ENCODE data around the gene LRBA. TPM values are rescaled to one million over a fixed set of nuclear protein-coding genes. Genes with fewer than 3 reads are reported as not detected.

The LRBA gene
- total and polyA plus RNA-seq, 9 of the 15 experiments (the other 6 are each of a cell fraction or from before 2014, with no cell fraction given) = 24.2 to 88.7 (median 59.7) TPM

- BruUV-seq (replicated peaks) = no TSS peak
- CTCF ChIA-PET (ENCODE audit: low intra/inter-chr PET ratio) = no interaction called here
Observed at GRCh38 chr4:150491132-150492049, 523.7 kb downstream of the LRBA start.

More at GRCh38 chr4:150491132-150492049, 523.7 kb downstream of the LRBA start:
- no peak overlapping the region for H3K27ac ChIP-seq (ENCODE audit: extremely low read depth, low read depth, low read length)
- 61% methylated on average over 3 of the region's 3 CpGs for WGBS (ENCODE audit: insufficient coverage, low coverage, missing lambda C conversion rate)
- no peak overlapping the region for H3K4me2 ChIP-seq (ENCODE audit: insufficient read depth, low read length)
- no peaks in the 10 kb centered on the region for H3K9me3 ChIP-seq (replicated peaks; ENCODE audit: control insufficient read depth, insufficient read depth, low read depth, low read length)
- no peak overlapping the region for H2AFZ ChIP-seq (ENCODE audit: low read depth, low read length)
- no peak overlapping the region for H3K4me3 ChIP-seq
- intact Hi-C loops (cut with micrococcal nuclease) (loop anchor here (5.0 kb wide), 1 partner anchor 101 kb away; no protein-coding TSS in a partner anchor), in situ Hi-C loops (cut with MboI) (no loop called here)
- DNase-seq (ENCODE audit: extremely low read depth in 1 of 4, low spot score in 3 of 4) (no peak), ATAC-seq (peak; percentile 66), FAIRE-seq (no peak)
- H3K9me1 ChIP-seq (ENCODE audit: control insufficient read depth, insufficient read depth, low read length) = no peaks in the 10 kb centered on the region
- TF ChIP-seq ATF3 (IDR thresholded peaks at IDR 0.05) (peak; percentile 66; the same call in 1 of the 2 replicates), ATF3 (CRISPR knock-in tag; conservative IDR thresholded peaks at IDR 0.05) (no peak), RBM17 (IDR thresholded peaks at IDR 0.05; ENCODE audit: borderline replicate concordance, low read depth, low read length) (no peak), DPF2 (IDR thresholded peaks at IDR 0.05) (no peak), YY1 (IDR thresholded peaks at IDR 0.05; ENCODE audit: borderline replicate concordance in 1 of 3, control insufficient read depth in 1 of 3, extremely low read depth in 1 of 3, insufficient read depth in 3 of 3, insufficient read length in 1 of 3, insufficient replicate concordance in 2 of 3, low read depth in 1 of 3, low read length in 2 of 3) (no peak), MAFG (tag; conservative IDR thresholded peaks at IDR 0.05) (0 out of 2 replicates have a peak, but pooled peaks have one; percentile 17), CEBPB (tag; IDR thresholded peaks at IDR 0.05) (0 out of 2 replicates have a peak, but pooled peaks have one; percentile 27), POLR3A (IDR thresholded peaks at IDR 0.05; ENCODE audit: borderline replicate concordance, extremely low read depth, insufficient read depth, insufficient read length) (no peak), C11orf30 (IDR thresholded peaks at IDR 0.05; ENCODE audit: low read depth) (peak; percentile 58; the same call in 1 of the 2 replicates), POLR2AphosphoS5 (IDR thresholded peaks at IDR 0.05; ENCODE audit: control insufficient read depth, insufficient read depth, low read depth, low read length) (no peak), CHAMP1 (IDR thresholded peaks at IDR 0.05) (no peak), TCF7 (IDR thresholded peaks at IDR 0.05; ENCODE audit: borderline replicate concordance) (no peak), ZNF316 (IDR thresholded peaks at IDR 0.05) (peak; percentile 56), CEBPG (CRISPR knock-in tag; IDR thresholded peaks at IDR 0.05) (no peak), CEBPG (tag; conservative IDR thresholded peaks at IDR 0.05 in 1 of 2, IDR thresholded peaks at IDR 0.05 in 1 of 2) (peak; percentile 57 to 75)
- peaks cover 3% of the 10 kb centered on the region; the same call in 1 of the 3 replicates for H3K36me3 ChIP-seq (ENCODE audit: control insufficient read depth, insufficient read depth, low read length)
- POLR2A ChIA-PET = interaction anchor here (0.9 kb wide), 1 partner anchor 42 kb away, joined by 4 read pairs; no protein-coding TSS in a partner anchor
- no peaks in the 10 kb centered on the region for H3K79me2 ChIP-seq (ENCODE audit: control insufficient read depth, insufficient read depth, low read length)
- no peaks in the 10 kb centered on the region for H3K27me3 ChIP-seq (ENCODE audit: control insufficient read depth in 2 of 2, insufficient read depth in 2 of 2, low read length in 2 of 2)
- no peak overlapping the region for H3K9ac ChIP-seq (ENCODE audit: insufficient read depth in 1 of 2, low read depth in 2 of 2, low read length in 2 of 2)
- no peaks in the 10 kb centered on the region for H4K20me1 ChIP-seq (replicated peaks; ENCODE audit: control insufficient read depth, insufficient read depth, low read length)
- no peaks in the 10 kb centered on the region for H3K4me1 ChIP-seq (replicated peaks in 1 of 2; ENCODE audit: control insufficient read depth in 2 of 2, insufficient read depth in 2 of 2, low read length in 2 of 2)

Measured in K562 (cell line).